Breast epithelium (tissue), 3 donors: ENCODE measurements around the gene ORM2.

ENCODE experiments used
- CTCF ChIP-seq, 3 donors: fragments of 450-650 bp; IDR thresholded peaks; one replicate each; pipeline ENCODE4 v1.5.1; 2016 to 2017; ENCODE audit warnings: antibody characterized with exemption in 3 of 3, mild to moderate bottlenecking in 3 of 3, moderate library complexity in 3 of 3
- POLR2A ChIP-seq: fragments of 450-650 bp; IDR thresholded peaks from one replicate; pipeline ENCODE4 v1.6.1; 2016; ENCODE audit warnings: antibody characterized with exemption, mild to moderate bottlenecking, moderate library complexity
- POLR2AphosphoS5 ChIP-seq, 3 donors: sonication (generic); formaldehyde crosslinking; IDR thresholded peaks; one replicate each; pipeline ENCODE4 v1.6.1; 2017; ENCODE audit warnings: antibody characterized with exemption in 3 of 3

GRCh38 chr9:114350636-114351401 is 21.1 kb downstream of the ORM2 start:
- TF ChIP-seq CTCF (IDR thresholded peaks at IDR 0.05) (no peak), POLR2A (no peak), POLR2AphosphoS5 (IDR thresholded peaks at IDR 0.05) (no peak)
